Vagina (tissue), 2 donors: ENCODE data around the gene RFXAP.

Experiments
- CTCF ChIP-seq, 3 experiments: fragments of 450-650 bp in 2 of 3; fragments of 200-600 bp in 1 of 3; sonication (generic) in 1 of 3; IDR thresholded peaks; one replicate each; pipeline ENCODE4 v1.5.1; 2017 to 2019; ENCODE audit warnings: antibody characterized with exemption in 3 of 3, mild to moderate bottlenecking in 2 of 3, moderate library complexity in 2 of 3
- POLR2A ChIP-seq, 2 donors: fragments of 450-650 bp; IDR thresholded peaks; one replicate each; pipeline ENCODE4 v1.6.1; 2017; ENCODE audit warnings: antibody characterized with exemption in 2 of 2, mild to moderate bottlenecking in 2 of 2, moderate library complexity in 2 of 2
- POLR2AphosphoS5 ChIP-seq, 2 donors: sonication (generic); formaldehyde crosslinking; IDR thresholded peaks; one replicate each; pipeline ENCODE4 v1.9.0; 2017; ENCODE audit warnings: antibody characterized with exemption in 2 of 2, mild to moderate bottlenecking in 2 of 2, low read depth in 1 of 2; ENCODE audit not compliant: insufficient read depth in 1 of 2

GRCh38 chr13:36840718-36841250 lies 21.8 kb downstream of the RFXAP start:
- TF ChIP-seq POLR2A (IDR thresholded peaks at IDR 0.05) (no peak), CTCF (IDR thresholded peaks at IDR 0.05) (no peak), POLR2AphosphoS5 (IDR thresholded peaks at IDR 0.05; ENCODE audit: insufficient read depth in 1 of 2, low read depth in 1 of 2) (no peak)
